Measurements from ENCODE around the gene SLC16A5. TPM values are rescaled to one million over a fixed set of nuclear protein-coding genes. Genes with fewer than 3 reads are reported as not detected.

Gene SLC16A5
- total and polyA plus RNA-seq, 8 donors = 2.2 to 8.8 (median 4.4) TPM

- H3K4me1 ChIP-seq = peaks cover 0 to 12% (median 5%) of the 10 kb centered on the region in 3 donors
- H3K36me3 ChIP-seq = no peaks in the 10 kb centered on the region
- intact Hi-C loops (cut with DNase I) = no loop called here
- peak in 1 of 6 donors; percentile 16 for DNase-seq
- no peaks in the 10 kb centered on the region for H3K27me3 ChIP-seq
- no peaks in the 10 kb centered on the region for H3K9me3 ChIP-seq
- no peak overlapping the region for H3K27ac ChIP-seq
- FAIRE-seq = no peak
- 76 to 82% methylated on average over 5 of the region's 5 CpGs for WGBS, 2 donors
- no peak overlapping the region for H3K4me3 ChIP-seq
- no peak for TF ChIP-seq CTCF (IDR thresholded peaks at IDR 0.05)
- ATAC-seq = no peak
Observed at GRCh38 chr17:75073618-75074047, 14.1 kb upstream of the SLC16A5 start.

- no peak overlapping the region for H3K27ac ChIP-seq
- H3K4me3 ChIP-seq = no peak overlapping the region
- WGBS, 2 donors = 81 to 88% methylated on average over 14 of the region's 14 CpGs
- FAIRE-seq (no peak), ATAC-seq (no peak), DNase-seq (peak in 1 of 6 donors; percentile 42)
- intact Hi-C loops (cut with DNase I) = no loop called here
- no peaks in the 10 kb centered on the region for H3K9me3 ChIP-seq
- peaks cover 0 to 17% (median 5%) of the 10 kb centered on the region in 3 donors for H3K4me1 ChIP-seq
- no peaks in the 10 kb centered on the region for H3K27me3 ChIP-seq
- no peaks in the 10 kb centered on the region for H3K36me3 ChIP-seq
- TF ChIP-seq CTCF (IDR thresholded peaks at IDR 0.05) = no peak
Observed at GRCh38 chr17:75074532-75074931, 13.2 kb upstream of the SLC16A5 start.

- no peak for TF ChIP-seq CTCF (IDR thresholded peaks at IDR 0.05)
- FAIRE-seq (no peak), ATAC-seq (no peak), DNase-seq (peak in 1 of 6 donors; percentile 25)
- H3K4me1 ChIP-seq = peaks cover 0 to 17% (median 5%) of the 10 kb centered on the region in 3 donors
- H3K36me3 ChIP-seq = no peaks in the 10 kb centered on the region
- WGBS, 2 donors = 66 to 84% methylated on average over 4 of the region's 4 CpGs
- no peaks in the 10 kb centered on the region for H3K27me3 ChIP-seq
- no peaks in the 10 kb centered on the region for H3K9me3 ChIP-seq
- no peak overlapping the region for H3K4me3 ChIP-seq
- intact Hi-C loops (cut with DNase I) = no loop called here
- no peak overlapping the region for H3K27ac ChIP-seq
Observed at GRCh38 chr17:75075597-75076336, 12.0 kb upstream of the SLC16A5 start.

- no peaks in the 10 kb centered on the region for H3K36me3 ChIP-seq
- peak overlapping the region; percentile 13 to 46 (median 36) for H3K4me3 ChIP-seq
- ATAC-seq = peak in 3 of 4 donors; percentile 16 to 36 (median 18)
- H3K27ac ChIP-seq = peak overlapping the region; percentile 19 to 81 (median 71)
- H3K27me3 ChIP-seq = no peaks in the 10 kb centered on the region
- no peaks in the 10 kb centered on the region for H3K9me3 ChIP-seq
- H3K4me1 ChIP-seq = peaks cover 0 to 17% (median 5%) of the 10 kb centered on the region in 3 donors
- FAIRE-seq = no peak
- intact Hi-C loops (cut with DNase I) = no loop called here
- TF ChIP-seq CTCF (IDR thresholded peaks at IDR 0.05) = no peak
- DNase-seq = peak in 1 of 6 donors; percentile 70
- 14 to 15% methylated on average over 27 to 30 of the region's 30 CpGs for WGBS, 2 donors
Observed at GRCh38 chr17:75077072-75077495, 10.7 kb upstream of the SLC16A5 start.

All from pancreas (tissue), 10 donors.